GM19324 (cell line): ENCODE data around the gene ZFYVE9.

Experiments used
- ATAC-seq: cut with Tn5 transposase; IDR thresholded peaks from one replicate; pipeline ENCODE4 v1.9.1; 2021; ENCODE audit warnings: mild to moderate bottlenecking, moderate library complexity; ENCODE audit not compliant: unreplicated experiment, low FRiP score

ZFYVE9 gene

GRCh38 chr1:52238887-52239707 lies 97.2 kb downstream of the ZFYVE9 start:
- ATAC-seq: no peak

GRCh38 chr1:52239708-52240001 lies 97.8 kb downstream of the ZFYVE9 start:
- no peak for ATAC-seq

- no peak for ATAC-seq
These were observed 98.8 kb downstream of the ZFYVE9 start for GRCh38 chr1:52240592-52241210.

- ATAC-seq: no peak
These were observed 101.5 kb downstream of the ZFYVE9 start for GRCh38 chr1:52243221-52243987.

GRCh38 chr1:52249831-52250230 lies 107.9 kb downstream of the ZFYVE9 start:
- no peak for ATAC-seq

GRCh38 chr1:52253421-52253820 lies 111.5 kb downstream of the ZFYVE9 start:
- no peak for ATAC-seq

- no peak for ATAC-seq
These were observed 118.0 kb downstream of the ZFYVE9 start for GRCh38 chr1:52259886-52260285.

GRCh38 chr1:52263153-52263910 lies 121.4 kb downstream of the ZFYVE9 start:
- ATAC-seq: no peak

- ATAC-seq: no peak
These were observed 122.7 kb downstream of the ZFYVE9 start for GRCh38 chr1:52264530-52265115.

GRCh38 chr1:52266507-52266906 lies 124.6 kb downstream of the ZFYVE9 start:
- no peak for ATAC-seq

- no peak for ATAC-seq
These were observed 126.5 kb downstream of the ZFYVE9 start for GRCh38 chr1:52268372-52268771.

GRCh38 chr1:52281518-52281917 lies 139.6 kb downstream of the ZFYVE9 start:
- no peak for ATAC-seq

- ATAC-seq: no peak
These were observed 146.4 kb downstream of the ZFYVE9 start for GRCh38 chr1:52288286-52288685.

GRCh38 chr1:52294580-52294979 lies 152.7 kb downstream of the ZFYVE9 start:
- no peak for ATAC-seq

GRCh38 chr1:52296345-52296744 lies 154.5 kb downstream of the ZFYVE9 start:
- no peak for ATAC-seq

- ATAC-seq: no peak
These were observed 163.7 kb downstream of the ZFYVE9 start for GRCh38 chr1:52305417-52306226.

- ATAC-seq: no peak
These were observed 164.5 kb downstream of the ZFYVE9 start for GRCh38 chr1:52306227-52307006.

GRCh38 chr1:52321061-52321460 lies 179.2 kb downstream of the ZFYVE9 start:
- no peak for ATAC-seq

- ATAC-seq: no peak
These were observed 181.8 kb downstream of the ZFYVE9 start for GRCh38 chr1:52323731-52324130.
